Transverse colon (tissue), 4 donors: Measurements from ENCODE around the gene KCNJ10. TPM values are rescaled to one million over a fixed set of nuclear protein-coding genes. Genes with fewer than 3 reads are reported as not detected.

Source experiments
- DNase-seq: peaks from one replicate; pipeline ENCODE4 v3.0.0-alpha.2; 2019
- H3K27ac ChIP-seq, 4 donors: fragments of 200-600 bp; sonication (generic); 2 replicates each; pipeline ENCODE4 v1.5.1; 2016 to 2018; ENCODE audit warnings: inconsistent platforms in 4 of 4
- H3K27me3 ChIP-seq: fragments of 200-600 bp; sonication (generic); 2 replicates; pipeline ENCODE4 v1.5.1; 2017; ENCODE audit warnings: inconsistent platforms
- H3K36me3 ChIP-seq, 4 donors: fragments of 200-600 bp; sonication (generic); 2 replicates each; pipeline ENCODE4 v1.5.1; 2017 to 2019; ENCODE audit warnings: inconsistent platforms in 4 of 4
- H3K4me1 ChIP-seq, 4 donors: fragments of 200-600 bp; sonication (generic); 2 replicates each; pipeline ENCODE4 v1.5.1; 2017 to 2020; ENCODE audit warnings: inconsistent platforms in 4 of 4
- H3K4me3 ChIP-seq, 4 donors: fragments of 200-600 bp; sonication (generic); 1 replicate in 1 of 4; 2 replicates in 3 of 4; pipeline versions ENCODE4 v1.5.1 to v1.6.1; 2017 to 2019; ENCODE audit warnings: inconsistent platforms in 4 of 4
- H3K9me3 ChIP-seq, 2 donors: fragments of 200-600 bp; sonication (generic); 2 replicates each; pipeline ENCODE4 v1.5.1; 2017 to 2019; ENCODE audit warnings: inconsistent platforms in 2 of 2
- CTCF ChIP-seq, 5 experiments: fragments of 200-600 bp in 3 of 5; fragments of 450-650 bp in 2 of 5; sonication (generic) in 3 of 5; IDR thresholded peaks; 1 replicate in 2 of 5; 2 replicates in 3 of 5; pipeline ENCODE4 v1.5.1; 2016 to 2017; ENCODE audit warnings: antibody characterized with exemption in 5 of 5, inconsistent platforms in 3 of 5, mild to moderate bottlenecking in 2 of 5, moderate library complexity in 1 of 5
- EP300 ChIP-seq: sonication (generic); formaldehyde crosslinking; IDR thresholded peaks from one replicate; pipeline ENCODE4 v1.6.1; 2017; ENCODE audit warnings: antibody characterized with exemption, low read depth
- POLR2A ChIP-seq: fragments of 450-650 bp; IDR thresholded peaks from one replicate; pipeline ENCODE4 v1.6.1; 2016; ENCODE audit warnings: antibody characterized with exemption, mild to moderate bottlenecking, moderate library complexity
- POLR2AphosphoS5 ChIP-seq, 3 donors: sonication (generic); formaldehyde crosslinking; IDR thresholded peaks; one replicate each; pipeline ENCODE4 v1.6.1; 2016; ENCODE audit warnings: antibody characterized with exemption in 3 of 3
- WGBS, 2 donors: methylation state at CpG; one replicate each; pipeline ENCODE4 v1.1.5; 2018; ENCODE audit warnings: low coverage in 1 of 2; 5-methylcytosine and 5-hydroxymethylcytosine counted together
- in situ Hi-C, 4 donors: fragments of 200-750 bp; cut with MboI; loops; one replicate each; pipeline versions ENCODE4 v1.15.0 to v1.15.1; 2017; ENCODE audit warnings: low sequenced_read_pairs in 3 of 4, low pct_ligation_motif_present in 1 of 4, low pct_unique_long_range_greater_than_20kb in 1 of 4
- intact Hi-C: fragments of 100-400 bp; cut with DNase I; formaldehyde crosslinking; loops from one replicate; pipeline ENCODE4 v1.15.1; 2023; ENCODE audit warnings: low total_unique reads
- total RNA-seq, 4 donors: library from RNA; depleted of rRNA; stranded (reverse); fragments of >200 nt; gene quantifications; one replicate each; pipeline ENCODE4 v1.1.0, GENCODE V29; 2016

KCNJ10 gene
- total RNA-seq, 4 donors from 2014 or later, result not detected

DNA sequence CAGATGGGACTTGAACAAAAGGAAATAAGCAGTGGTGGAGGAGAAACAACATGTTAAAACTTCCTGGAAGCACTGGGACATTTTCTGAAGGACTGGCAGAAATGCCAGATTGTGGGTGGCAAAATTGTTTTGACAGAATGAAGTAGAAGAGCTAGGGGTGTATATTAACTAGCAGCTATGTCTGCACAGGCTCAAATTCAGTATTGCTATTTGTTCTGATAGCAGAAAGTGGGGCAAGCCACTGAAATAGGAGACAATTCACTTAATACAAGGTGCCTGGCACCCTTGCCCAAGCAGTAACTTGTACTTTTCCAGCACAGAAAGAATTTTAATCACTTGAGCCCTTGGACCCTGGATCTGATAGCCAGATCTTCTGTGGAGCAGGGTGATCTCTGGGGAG lies 26.4 kb downstream of the KCNJ10 start:
- Histone ChIP-seq H3K9me3 (no peaks in the 10 kb centered on the region), H3K4me1 (peaks cover 6 to 16% (median 12%) of the 10 kb centered on the region in 4 donors), H3K27ac (no peak overlapping the region), H3K36me3 (no peaks in the 10 kb centered on the region), H3K4me3 (no peak overlapping the region), H3K27me3 (no peaks in the 10 kb centered on the region)
- in situ Hi-C loops, result no loop called here
- no peak for DNase-seq
- intact Hi-C loops, result no loop called here
- TF ChIP-seq CTCF (IDR thresholded peaks at IDR 0.05), result no peak
- TF ChIP-seq POLR2AphosphoS5 (IDR thresholded peaks at IDR 0.05), result no peak
- no peak for TF ChIP-seq EP300
- no peak for TF ChIP-seq POLR2A

GRCh38 chr1:160040476-160040875 lies 29.5 kb downstream of the KCNJ10 start:
- no peaks in the 10 kb centered on the region for H3K9me3 ChIP-seq
- in situ Hi-C loops, result no loop called here
- no peak overlapping the region for H3K27ac ChIP-seq
- H3K36me3 ChIP-seq, result no peaks in the 10 kb centered on the region
- H3K4me1 ChIP-seq, result no peaks in the 10 kb centered on the region
- 94 to 100% methylated on average over 1 of the region's 1 CpG for WGBS, 2 donors
- H3K4me3 ChIP-seq, result no peak overlapping the region
- TF ChIP-seq EP300 (no peak), POLR2AphosphoS5 (IDR thresholded peaks at IDR 0.05) (no peak), CTCF (IDR thresholded peaks at IDR 0.05) (no peak), POLR2A (no peak)
- intact Hi-C loops, result no loop called here
- DNase-seq, result no peak
- no peaks in the 10 kb centered on the region for H3K27me3 ChIP-seq

DNA sequence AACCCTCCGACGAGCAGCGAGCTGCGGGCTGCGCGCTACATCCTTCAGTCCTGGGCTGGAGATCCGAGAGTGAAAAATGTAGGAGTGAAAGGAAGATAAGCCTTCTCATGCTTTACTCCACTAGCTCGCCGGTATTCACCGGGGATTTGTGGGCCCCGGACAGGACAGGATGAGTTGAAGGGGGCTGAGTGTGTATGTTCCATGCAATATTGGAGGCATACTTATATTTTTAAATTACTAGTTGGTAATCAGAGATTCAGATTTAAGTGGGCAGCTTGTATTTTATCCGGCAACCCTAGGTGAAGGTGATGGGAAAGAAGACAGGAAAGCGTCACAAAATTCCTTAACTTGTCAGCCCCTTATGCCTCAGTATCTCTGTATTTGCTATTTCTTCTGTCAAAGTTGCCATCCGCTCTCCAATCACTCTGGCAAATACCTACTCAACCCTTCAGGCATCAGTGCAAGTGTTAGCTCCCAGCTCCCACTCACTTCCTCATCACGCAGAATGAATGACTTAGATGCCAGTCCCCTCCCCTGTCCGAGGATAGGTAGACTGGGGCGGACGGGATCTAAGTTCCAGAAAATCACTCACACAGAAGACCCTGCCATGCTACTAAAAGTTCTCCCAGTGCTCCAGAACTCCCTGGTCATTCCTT lies 37.7 kb downstream of the KCNJ10 start:
- WGBS, 2 donors, result 1 to 10% methylated on average over 7 to 18 of the region's 18 CpGs
- peak; percentile 16 for DNase-seq
- intact Hi-C loops (no loop called here), in situ Hi-C loops (no loop called here)
- Histone ChIP-seq H3K27me3 (no peaks in the 10 kb centered on the region), H3K9me3 (no peaks in the 10 kb centered on the region), H3K4me3 (peak overlapping the region; percentile 51 to 83 (median 68)), H3K27ac (peak overlapping the region; percentile 81 to 87 (median 82)), H3K4me1 (peaks cover 6 to 21% (median 16%) of the 10 kb centered on the region in 4 donors), H3K36me3 (no peaks in the 10 kb centered on the region)
- no peak for TF ChIP-seq CTCF (IDR thresholded peaks at IDR 0.05)
- no peak for TF ChIP-seq POLR2A
- TF ChIP-seq POLR2AphosphoS5 (IDR thresholded peaks at IDR 0.05), result no peak

DNA sequence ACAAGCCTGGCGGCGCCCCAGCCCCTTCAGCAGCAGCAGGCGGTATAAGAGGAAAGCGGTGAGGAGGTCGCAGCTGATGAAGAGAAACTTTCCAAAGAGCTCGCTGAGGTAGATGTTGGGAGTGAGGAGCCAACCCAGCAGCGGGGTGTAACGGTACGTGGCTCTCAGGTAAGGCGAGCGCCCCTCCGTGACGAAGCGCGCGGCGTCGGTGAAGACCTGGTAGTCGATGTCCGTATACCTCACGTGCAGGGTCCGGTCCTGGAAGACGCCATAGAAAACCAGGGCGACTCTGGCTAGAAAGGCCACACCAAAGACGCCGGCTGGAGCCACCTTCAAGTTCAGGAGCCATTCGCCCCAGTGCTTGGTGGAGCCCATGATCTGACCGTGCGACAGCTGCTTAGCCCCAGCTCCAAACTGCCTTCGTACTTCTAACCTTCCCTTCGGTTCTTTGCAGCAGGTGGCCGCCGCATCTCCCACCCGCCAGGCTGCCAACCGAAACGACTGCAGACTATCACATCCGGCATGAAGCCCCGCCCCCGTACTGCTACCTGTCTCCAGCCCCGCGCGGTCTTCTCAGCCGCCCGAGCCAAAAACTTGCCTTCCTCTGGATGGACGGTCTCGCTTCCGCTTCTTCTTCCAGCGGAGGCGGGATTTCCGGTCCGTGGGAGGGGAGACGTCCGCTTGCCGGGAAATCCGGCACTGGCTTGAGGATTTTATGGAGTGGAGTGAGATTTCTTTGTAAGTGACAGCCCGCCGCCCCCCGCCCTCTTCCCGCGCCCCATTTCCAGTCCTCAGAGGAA lies 38.4 kb downstream of the KCNJ10 start, which contains the start of gene PIGM:
TSS of gene PIGM (minus strand) at position 626 of the 800 bp plus-strand sequence. CDS start at position 375, 251 bp downstream.
- H3K36me3 ChIP-seq, result no peaks in the 10 kb centered on the region
- WGBS, 2 donors, result 1% methylated on average over 60 of the region's 60 CpGs; no CpG with 5 or more reads in 1 of the 2 donors
- no peaks in the 10 kb centered on the region for H3K9me3 ChIP-seq
- H3K27me3 ChIP-seq, result no peaks in the 10 kb centered on the region
- H3K4me1 ChIP-seq, result peaks cover 6 to 21% (median 16%) of the 10 kb centered on the region in 4 donors
- in situ Hi-C loops, result no loop called here
- peak within 1 kb of the TSS; percentile 62 to 83 (median 68) for H3K4me3 ChIP-seq
- TF ChIP-seq POLR2A (peak; percentile 57), EP300 (no peak), CTCF (IDR thresholded peaks at IDR 0.05) (no peak), POLR2AphosphoS5 (IDR thresholded peaks at IDR 0.05) (peak; percentile 47 to 84 (median 64))
- peak; percentile 97 for DNase-seq
- peak within 1 kb of the TSS; percentile 81 to 87 (median 82) for H3K27ac ChIP-seq
- intact Hi-C loops, result no loop called here
